HEK293 (cell line): ENCODE results near the gene SLC35G6.
A peak's percentile ranks its signal among the peaks of the same experiment; 100 is the strongest.

ENCODE experiments used
- CTCF ChIA-PET: fragments of 350-600 bp; formaldehyde crosslinking; extraction: SDS; loops from one replicate; lab custom pipeline; 2021; ENCODE audit warnings: antibody characterized with exemption; lab: Yijun Ruan, JAX
- POLR2A ChIA-PET: fragments of 300-600 bp; formaldehyde crosslinking; extraction: SDS; loops from one replicate; lab custom pipeline; 2020; ENCODE audit warnings: antibody characterized with exemption, inconsistent platforms; lab: Yijun Ruan, JAX
- H3K27ac ChIP-seq: fragments of 200-500 bp; sonication (Bioruptor generic); 2 replicates; pipeline ENCODE4 v1.5.1; 2014; ENCODE audit warnings: low read depth, low read length, control low read depth, inconsistent platforms; ENCODE audit errors: extremely low read depth
- H3K36me3 ChIP-seq, 2 experiments: fragments of 200-500 bp in 1 of 2; sonication (Bioruptor generic) in 1 of 2; 1 replicate in 1 of 2; 2 replicates in 1 of 2; pipeline ENCODE4 v1.5.1; 2014 to 2017; ENCODE audit warnings: inconsistent platforms in 2 of 2, low read length in 2 of 2; ENCODE audit not compliant: control insufficient read depth in 2 of 2, insufficient read depth in 1 of 2
- H3K4me1 ChIP-seq: fragments of 200-500 bp; sonication (Bioruptor generic); 2 replicates; pipeline ENCODE4 v1.5.1; 2014; ENCODE audit warnings: mild to moderate bottlenecking, low read length, inconsistent platforms; ENCODE audit not compliant: control insufficient read depth, insufficient read depth
- H3K4me3 ChIP-seq: 2 replicates; pipeline ENCODE4 v1.5.1; 2011; ENCODE audit warnings: low read depth, mild to moderate bottlenecking, control low read depth, low read length, moderate library complexity
- H3K9me3 ChIP-seq: fragments of 200-500 bp; sonication (Bioruptor generic); 2 replicates; pipeline ENCODE4 v1.5.1; 2014; ENCODE audit warnings: low read depth, low read length, inconsistent platforms; ENCODE audit not compliant: control insufficient read depth, insufficient read depth
- CTCF ChIP-seq: fragments of 450-650 bp; formaldehyde crosslinking; IDR thresholded peaks from 2 replicates; pipeline ENCODE4 v1.5.1; 2016; ENCODE audit warnings: missing biosample characterization, missing genetic modification characterization
- EGR2 ChIP-seq: fragments of 450-650 bp; formaldehyde crosslinking; IDR thresholded peaks from 2 replicates; pipeline ENCODE4 v1.5.1; 2016; ENCODE audit warnings: low read depth, missing biosample characterization, missing genetic modification characterization
- KLF1 ChIP-seq: fragments of 450-650 bp; formaldehyde crosslinking; IDR thresholded peaks from 2 replicates; pipeline ENCODE4 v1.5.1; 2016; ENCODE audit warnings: missing biosample characterization, missing genetic modification characterization
- SP3 ChIP-seq: fragments of 450-650 bp; formaldehyde crosslinking; IDR thresholded peaks from 2 replicates; pipeline ENCODE4 v1.5.1; 2016; ENCODE audit warnings: missing biosample characterization, missing genetic modification characterization
- ZBTB20 ChIP-seq: fragments of 450-650 bp; formaldehyde crosslinking; IDR thresholded peaks from 2 replicates; pipeline ENCODE4 v1.5.1; 2016; ENCODE audit warnings: missing biosample characterization, missing genetic modification characterization
- ZBTB26 ChIP-seq: fragments of 450-650 bp; formaldehyde crosslinking; optimal IDR thresholded peaks from 2 replicates; pipeline ENCODE3; 2016; ENCODE audit warnings: missing biosample characterization, mild to moderate bottlenecking, missing genetic modification characterization
- ZBTB48 ChIP-seq: fragments of 450-650 bp; formaldehyde crosslinking; IDR thresholded peaks from 2 replicates; pipeline ENCODE4 v1.5.1; 2016; ENCODE audit warnings: missing biosample characterization, missing genetic modification characterization
- ZBTB6 ChIP-seq: fragments of 450-650 bp; formaldehyde crosslinking; IDR thresholded peaks from 2 replicates; pipeline ENCODE4 v1.5.1; 2017; ENCODE audit warnings: missing biosample characterization, missing genetic modification characterization
- ZEB2 ChIP-seq: fragments of 450-650 bp; formaldehyde crosslinking; IDR thresholded peaks from 2 replicates; pipeline ENCODE4 v1.5.1; 2016; ENCODE audit warnings: missing biosample characterization, missing genetic modification characterization
- ZFHX2 ChIP-seq: fragments of 450-650 bp; formaldehyde crosslinking; conservative IDR thresholded peaks from 2 replicates; pipeline ENCODE4 v1.5.1; 2016; ENCODE audit warnings: missing biosample characterization, missing genetic modification characterization
- ZFP3 ChIP-seq: fragments of 450-650 bp; formaldehyde crosslinking; IDR thresholded peaks from 2 replicates; pipeline ENCODE4 v1.5.1; 2016; ENCODE audit warnings: low read depth, missing biosample characterization, missing genetic modification characterization
- ZNF121 ChIP-seq: fragments of 450-650 bp; formaldehyde crosslinking; IDR thresholded peaks from 2 replicates; pipeline ENCODE4 v1.5.1; 2016; ENCODE audit warnings: missing biosample characterization, missing genetic modification characterization
- ZNF223 ChIP-seq: fragments of 450-650 bp; formaldehyde crosslinking; IDR thresholded peaks from 2 replicates; pipeline ENCODE4 v1.5.1; 2016; ENCODE audit warnings: missing biosample characterization, missing genetic modification characterization
- ZNF324 ChIP-seq: fragments of 450-650 bp; formaldehyde crosslinking; IDR thresholded peaks from 2 replicates; pipeline ENCODE4 v1.5.1; 2016; ENCODE audit warnings: missing biosample characterization, missing genetic modification characterization
- ZNF335 ChIP-seq: fragments of 450-650 bp; formaldehyde crosslinking; conservative IDR thresholded peaks from 2 replicates; pipeline ENCODE4 v1.5.1; 2016; ENCODE audit warnings: missing biosample characterization, missing genetic modification characterization
- ZNF341 ChIP-seq: fragments of 450-650 bp; formaldehyde crosslinking; IDR thresholded peaks from 2 replicates; pipeline ENCODE4; 2016; ENCODE audit warnings: low read depth, missing biosample characterization, missing genetic modification characterization
- ZNF600 ChIP-seq: fragments of 450-650 bp; formaldehyde crosslinking; IDR thresholded peaks from 2 replicates; pipeline ENCODE4 v1.5.1; 2016; ENCODE audit warnings: missing biosample characterization, missing genetic modification characterization
- ZNF626 ChIP-seq: fragments of 450-650 bp; sonication (Bioruptor Pico); formaldehyde crosslinking; IDR thresholded peaks from 2 replicates; pipeline ENCODE4 v1.5.1; 2018; ENCODE audit warnings: missing biosample characterization, missing genetic modification characterization, inconsistent platforms
- ZNF704 ChIP-seq: fragments of 450-650 bp; formaldehyde crosslinking; IDR thresholded peaks from 2 replicates; pipeline ENCODE4 v1.5.1; 2016; ENCODE audit warnings: missing biosample characterization, missing genetic modification characterization
- ZNF777 ChIP-seq: fragments of 450-650 bp; formaldehyde crosslinking; IDR thresholded peaks from 2 replicates; pipeline ENCODE4 v1.5.1; 2017; ENCODE audit warnings: missing biosample characterization, missing genetic modification characterization, borderline replicate concordance
- ZNF843 ChIP-seq: fragments of 450-650 bp; formaldehyde crosslinking; IDR thresholded peaks from 2 replicates; pipeline ENCODE4 v1.5.1; 2016; ENCODE audit warnings: missing biosample characterization, missing genetic modification characterization

Gene SLC35G6

GRCh38 chr17:7442142-7442541 lies 39.1 kb upstream of the SLC35G6 start:
- POLR2A ChIA-PET = interaction anchor here (0.9 to 3.1 kb wide), 6 partner anchors 9 to 119 kb away, joined by 3 to 21 read pairs (median 5); partner anchors contain the start of genes PLSCR3, POLR2A, TMEM256 and ZBTB4
- no peak overlapping the region for H3K27ac ChIP-seq
- TF ChIP-seq ZNF704 (tag by site-specific recombination) (no peak), ZNF121 (tag by site-specific recombination) (peak; percentile 80)
- TF ChIP-seq, all 188 proteins: peak for 1
- Histone ChIP-seq H3K9me3 (no peaks in the 10 kb centered on the region), H3K4me3 (no peak overlapping the region), H3K36me3 (no peaks in the 10 kb centered on the region), H3K4me1 (peaks cover 22% of the 10 kb centered on the region)
- CTCF ChIA-PET = interaction anchor here (3.8 kb wide), 1 partner anchor 86 kb away, joined by 18 read pairs; the partner anchor contains the start of gene TMEM95

GRCh38 chr17:7443499-7444485 lies 37.5 kb upstream of the SLC35G6 start:
- POLR2A ChIA-PET = interaction anchor here (0.5 to 2.7 kb wide), 10 partner anchors 9 to 804 kb away, joined by 3 to 17 read pairs (median 4); partner anchors contain the start of genes CTC1, POLR2A, TMEM102 and TP53
- CTCF ChIA-PET = interaction anchor here (0.6 to 2.0 kb wide), 13 partner anchors 8 to 405 kb away, joined by 3 to 7 read pairs (median 4); partner anchors contain the start of genes TP53 and ZBTB4
- no peaks in the 10 kb centered on the region for H3K9me3 ChIP-seq
- H3K36me3 ChIP-seq = no peaks in the 10 kb centered on the region
- H3K4me3 ChIP-seq = no peak overlapping the region
- TF ChIP-seq ZNF777 (tag by site-specific recombination) (no peak), KLF1 (tag by site-specific recombination) (no peak), ZNF600 (tag by site-specific recombination) (peak; percentile 60), ZBTB48 (tag by site-specific recombination) (peak; percentile 22; the same call in 1 of the 2 replicates), ZBTB6 (tag by site-specific recombination) (peak; percentile 94), ZFHX2 (no peak)
- TF ChIP-seq, all 188 proteins: peak for 3
- Histone ChIP-seq H3K4me1 (peaks cover 22% of the 10 kb centered on the region), H3K27ac (no peak overlapping the region; the same call in 1 of the 2 replicates)

- Histone ChIP-seq H3K4me3 (peak within 1 kb of the TSS; percentile 57), H3K4me1 (peaks cover 19% of the 10 kb centered on the region), H3K27ac (no peak within 1 kb of the TSS; the same call in 1 of the 2 replicates), H3K36me3 (no peaks in the 10 kb centered on the region; a peak in 1 of 3 replicates), H3K9me3 (no peaks in the 10 kb centered on the region)
- ChIA-PET POLR2A (interaction anchor here (0.6 to 2.7 kb wide), 17 partner anchors 8 to 243 kb away, joined by 3 to 17 read pairs (median 4); partner anchors contain the start of genes NEURL4, POLR2A, TMEM102 and TMEM256), CTCF (interaction anchor here (0.6 to 2.5 kb wide), 18 partner anchors 8 to 404 kb away, joined by 3 to 13 read pairs (median 4); partner anchors contain the start of genes TP53 and ZBTB4)
- TF ChIP-seq ZNF341 (tag by site-specific recombination) (peak; percentile 92), ZFHX2 (peak; percentile 87), ZNF626 (tag by site-specific recombination) (no peak), ZFP3 (tag by site-specific recombination) (no peak), ZNF324 (tag by site-specific recombination) (0 out of 2 replicates have a peak, but pooled peaks have one; percentile 13), EGR2 (peak; percentile 66), ZEB2 (peak; percentile 56; the same call in 1 of the 2 replicates), SP3 (tag by site-specific recombination) (peak; percentile 83), CTCF (tag by site-specific recombination) (peak; percentile 64), ZBTB20 (tag by site-specific recombination) (peak; percentile 100), ZNF223 (tag by site-specific recombination) (no peak), ZNF843 (tag by site-specific recombination) (no peak), ZBTB26 (tag by site-specific recombination) (peak; percentile 39), ZNF335 (tag by site-specific recombination) (peak; percentile 89)
Measured at GRCh38 chr17:7444682-7445618, 36.3 kb upstream of the SLC35G6 start, which contains the start of gene CHRNB1. Gene CHRNB1, plus strand, starts transcription at chr17:7445061. Its CDS starts 67 bp downstream, at chr17:7445128.
